Esophagus squamous epithelium (tissue), 5 donors: ENCODE data around the gene SAP30. TPM values are rescaled to one million over a fixed set of nuclear protein-coding genes. Genes with fewer than 3 reads are reported as not detected.

Experiments used
- DNase-seq: peaks from one replicate; lab custom pipeline; 2025; lab: John Stamatoyannopoulos, UW
- H3K27ac ChIP-seq, 4 donors: fragments of 200-600 bp; sonication (generic); one replicate each; pipeline ENCODE4 v1.5.1; 2016 to 2019; ENCODE audit warnings: mild to moderate bottlenecking in 1 of 4
- H3K27me3 ChIP-seq, 4 donors: fragments of 200-600 bp; sonication (generic); 1 replicate in 3 of 4; 2 replicates in 1 of 4; pipeline versions ENCODE4 v1.5.1 to v1.6.0; 2017 to 2021; ENCODE audit warnings: antibody characterized with exemption in 1 of 4
- H3K36me3 ChIP-seq, 3 donors: fragments of 200-600 bp; sonication (generic); one replicate each; pipeline ENCODE4 v1.5.1; 2016 to 2019
- H3K4me1 ChIP-seq, 3 donors: fragments of 200-600 bp; sonication (generic); one replicate each; pipeline ENCODE4 v1.5.1; 2017 to 2019
- H3K4me3 ChIP-seq, 4 donors: fragments of 200-600 bp; sonication (generic); 1 replicate in 3 of 4; 2 replicates in 1 of 4; pipeline ENCODE4 v1.5.1; 2016 to 2019; ENCODE audit warnings: mild to moderate bottlenecking in 2 of 4, moderate library complexity in 1 of 4
- H3K9me3 ChIP-seq, 3 donors: fragments of 200-600 bp; sonication (generic); one replicate each; pipeline ENCODE4 v1.5.1; 2016 to 2019
- POLR2A ChIP-seq, 4 donors: fragments of 450-650 bp; IDR thresholded peaks; one replicate each; pipeline ENCODE4 v1.6.1; 2017; ENCODE audit warnings: antibody characterized with exemption in 4 of 4, mild to moderate bottlenecking in 4 of 4, moderate library complexity in 3 of 4
- WGBS, 2 donors: methylation state at CpG; one replicate each; pipeline ENCODE4 v1.1.5; 2018; 5-methylcytosine and 5-hydroxymethylcytosine counted together
- intact Hi-C: fragments of 100-400 bp; cut with DNase I; formaldehyde crosslinking; loops from one replicate; pipeline ENCODE4 v1.15.0; 2022
- total RNA-seq, 4 donors: library from RNA; depleted of rRNA; stranded (reverse); fragments of >200 nt; gene quantifications; one replicate each; pipeline ENCODE4 v1.1.0, GENCODE V29; 2016
- TF ChIP-seq, protein P1 (sequence below), 6 experiments: fragments of 450-650 bp in 4 of 6; fragments of 200-600 bp in 2 of 6; sonication (generic) in 2 of 6; IDR thresholded peaks; one replicate each; pipeline ENCODE4 v1.5.1; 2016 to 2019; ENCODE audit warnings: antibody characterized with exemption in 6 of 6, mild to moderate bottlenecking in 4 of 6, moderate library complexity in 4 of 6
- donor health status: DM: yes; HTN: yes; CAD: no.

Gene SAP30
- total RNA-seq, 4 donors from 2014 or later = 10.3 to 18.5 (median 13.2) TPM

DNA sequence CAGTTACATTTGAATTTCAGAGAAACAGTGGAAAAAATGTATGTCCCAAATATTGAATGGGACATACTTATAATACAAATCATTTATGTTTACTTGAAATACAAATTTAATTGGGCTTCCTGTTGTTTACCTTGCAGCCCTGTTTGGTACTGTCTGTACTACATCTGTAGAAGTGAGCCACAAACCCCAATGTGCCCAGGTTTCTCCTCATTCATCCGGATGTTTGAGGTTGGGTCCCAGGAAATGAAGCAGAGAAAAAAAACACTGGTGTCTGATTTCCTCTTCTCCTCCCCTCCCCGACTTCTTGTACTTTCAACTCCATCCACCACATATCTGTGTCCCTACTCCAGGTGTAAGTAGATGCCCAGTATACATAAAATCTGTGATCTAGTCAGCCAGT, 55.3 kb downstream of the SAP30 start:
- peak overlapping the region in 2 of 4 donors; percentile 39 to 66 for H3K27ac ChIP-seq
- intact Hi-C loops = no loop called here

More for the DNA sequence above, 55.3 kb downstream of the SAP30 start:
- Histone ChIP-seq H3K4me3 (no peak overlapping the region), H3K4me1 (peaks cover 0 to 5% (median 0%) of the 10 kb centered on the region in 3 donors), H3K27me3 (no peaks in the 10 kb centered on the region), H3K9me3 (no peaks in the 10 kb centered on the region), H3K36me3 (no peaks in the 10 kb centered on the region)
- DNase-seq = no peak
- no peak for TF ChIP-seq POLR2A (IDR thresholded peaks at IDR 0.05)
- TF ChIP-seq, protein P1, sequence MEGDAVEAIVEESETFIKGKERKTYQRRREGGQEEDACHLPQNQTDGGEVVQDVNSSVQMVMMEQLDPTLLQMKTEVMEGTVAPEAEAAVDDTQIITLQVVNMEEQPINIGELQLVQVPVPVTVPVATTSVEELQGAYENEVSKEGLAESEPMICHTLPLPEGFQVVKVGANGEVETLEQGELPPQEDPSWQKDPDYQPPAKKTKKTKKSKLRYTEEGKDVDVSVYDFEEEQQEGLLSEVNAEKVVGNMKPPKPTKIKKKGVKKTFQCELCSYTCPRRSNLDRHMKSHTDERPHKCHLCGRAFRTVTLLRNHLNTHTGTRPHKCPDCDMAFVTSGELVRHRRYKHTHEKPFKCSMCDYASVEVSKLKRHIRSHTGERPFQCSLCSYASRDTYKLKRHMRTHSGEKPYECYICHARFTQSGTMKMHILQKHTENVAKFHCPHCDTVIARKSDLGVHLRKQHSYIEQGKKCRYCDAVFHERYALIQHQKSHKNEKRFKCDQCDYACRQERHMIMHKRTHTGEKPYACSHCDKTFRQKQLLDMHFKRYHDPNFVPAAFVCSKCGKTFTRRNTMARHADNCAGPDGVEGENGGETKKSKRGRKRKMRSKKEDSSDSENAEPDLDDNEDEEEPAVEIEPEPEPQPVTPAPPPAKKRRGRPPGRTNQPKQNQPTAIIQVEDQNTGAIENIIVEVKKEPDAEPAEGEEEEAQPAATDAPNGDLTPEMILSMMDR (IDR thresholded peaks at IDR 0.05) = no peak
- 79 to 85% methylated on average over 2 of the region's 2 CpGs for WGBS, 2 donors

Other genes starting within 250 kb of the SAP30 start
- 10 to 100 TPM; 17.9 to 33.8 (median 23.6) TPM for gene GALNT7, start 202.1 kb upstream of the SAP30 start, total RNA-seq
- 10 to 100 TPM; 27.3 to 83.6 (median 65.3) TPM for gene HMGB2, start 36.6 kb upstream of the SAP30 start, total RNA-seq
- gene SCRG1, start 28.2 kb downstream of the SAP30 start, total RNA-seq = under 1 TPM in 1 of 4 donors, not detected in 3; 0.08 TPM
- 1 to 10 TPM in 3 of 4 donors, under 1 TPM in 1; 0.31 to 3.8 (median 1.8) TPM for gene HAND2, start 159.3 kb downstream of the SAP30 start, total RNA-seq